ENCODE data around the gene ANO2.

DNA sequence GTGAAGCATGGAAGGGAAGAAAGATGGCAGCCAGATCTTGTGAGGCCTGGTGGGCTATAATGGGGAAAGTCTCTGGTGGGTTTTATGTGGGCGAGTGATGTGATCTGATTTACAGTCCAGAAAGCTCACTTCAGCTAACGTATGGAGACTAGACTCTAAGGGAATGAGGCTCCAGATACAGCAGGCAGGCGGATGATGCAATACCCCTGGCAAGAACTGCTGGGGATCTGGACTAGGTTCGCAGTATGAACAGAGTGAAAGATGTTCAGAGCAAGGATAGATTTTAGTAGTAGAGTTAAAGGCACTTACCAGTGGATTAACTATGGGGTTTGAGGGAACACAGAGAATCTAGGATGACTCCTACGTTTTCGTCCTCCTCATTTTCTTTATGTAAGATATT lies 253.1 kb downstream of the ANO2 start:
- TF ChIP-seq, protein P1, sequence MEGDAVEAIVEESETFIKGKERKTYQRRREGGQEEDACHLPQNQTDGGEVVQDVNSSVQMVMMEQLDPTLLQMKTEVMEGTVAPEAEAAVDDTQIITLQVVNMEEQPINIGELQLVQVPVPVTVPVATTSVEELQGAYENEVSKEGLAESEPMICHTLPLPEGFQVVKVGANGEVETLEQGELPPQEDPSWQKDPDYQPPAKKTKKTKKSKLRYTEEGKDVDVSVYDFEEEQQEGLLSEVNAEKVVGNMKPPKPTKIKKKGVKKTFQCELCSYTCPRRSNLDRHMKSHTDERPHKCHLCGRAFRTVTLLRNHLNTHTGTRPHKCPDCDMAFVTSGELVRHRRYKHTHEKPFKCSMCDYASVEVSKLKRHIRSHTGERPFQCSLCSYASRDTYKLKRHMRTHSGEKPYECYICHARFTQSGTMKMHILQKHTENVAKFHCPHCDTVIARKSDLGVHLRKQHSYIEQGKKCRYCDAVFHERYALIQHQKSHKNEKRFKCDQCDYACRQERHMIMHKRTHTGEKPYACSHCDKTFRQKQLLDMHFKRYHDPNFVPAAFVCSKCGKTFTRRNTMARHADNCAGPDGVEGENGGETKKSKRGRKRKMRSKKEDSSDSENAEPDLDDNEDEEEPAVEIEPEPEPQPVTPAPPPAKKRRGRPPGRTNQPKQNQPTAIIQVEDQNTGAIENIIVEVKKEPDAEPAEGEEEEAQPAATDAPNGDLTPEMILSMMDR (IDR thresholded peaks at IDR 0.05; ENCODE audit: low read depth, low read length): no peak
- TF ChIP-seq POLR2A (IDR thresholded peaks at IDR 0.05; ENCODE audit: extremely low read depth, insufficient read length) (no peak), MAX (IDR thresholded peaks at IDR 0.05; ENCODE audit: low read depth, low read length) (no peak), MYC (IDR thresholded peaks at IDR 0.05; ENCODE audit: low read depth, low read length) (no peak)

All from NB4 (cell line).